PC-9 (cell line): ENCODE measurements around the gene PIK3CG.

Source experiments
- EZH2 ChIP-seq: fragments of 200-600 bp; sonication (generic); IDR thresholded peaks from 2 replicates; pipeline ENCODE4 v1.8.0; 2017; ENCODE audit warnings: antibody characterized with exemption, low read depth
- TF ChIP-seq, protein P1 (sequence below): fragments of 200-600 bp; sonication (generic); conservative IDR thresholded peaks from 2 replicates; pipeline ENCODE4 v1.6.1; 2017; ENCODE audit warnings: mixed run types, antibody characterized with exemption, mild to moderate bottlenecking, moderate library complexity

DNA sequence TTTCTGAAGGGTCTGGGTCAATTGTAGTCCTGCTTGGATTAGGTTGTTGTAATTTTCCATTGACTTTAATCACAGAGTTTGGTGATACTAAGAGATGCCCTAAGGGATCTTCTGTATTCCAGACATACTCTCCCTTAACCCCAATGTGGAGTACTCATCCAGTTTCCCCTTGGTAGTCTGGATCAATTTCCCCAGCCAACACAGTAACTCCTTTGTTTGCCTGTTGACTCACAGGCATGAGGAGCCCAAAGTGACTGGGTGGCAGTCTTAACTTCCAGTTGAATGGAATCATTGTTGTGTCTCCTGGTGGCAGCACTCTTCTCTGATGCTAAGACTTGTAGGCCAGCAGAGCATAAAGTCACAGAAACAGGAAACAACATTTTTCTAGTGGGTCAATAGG, 41.5 kb upstream of the PIK3CG start:
- TF ChIP-seq, protein P1, sequence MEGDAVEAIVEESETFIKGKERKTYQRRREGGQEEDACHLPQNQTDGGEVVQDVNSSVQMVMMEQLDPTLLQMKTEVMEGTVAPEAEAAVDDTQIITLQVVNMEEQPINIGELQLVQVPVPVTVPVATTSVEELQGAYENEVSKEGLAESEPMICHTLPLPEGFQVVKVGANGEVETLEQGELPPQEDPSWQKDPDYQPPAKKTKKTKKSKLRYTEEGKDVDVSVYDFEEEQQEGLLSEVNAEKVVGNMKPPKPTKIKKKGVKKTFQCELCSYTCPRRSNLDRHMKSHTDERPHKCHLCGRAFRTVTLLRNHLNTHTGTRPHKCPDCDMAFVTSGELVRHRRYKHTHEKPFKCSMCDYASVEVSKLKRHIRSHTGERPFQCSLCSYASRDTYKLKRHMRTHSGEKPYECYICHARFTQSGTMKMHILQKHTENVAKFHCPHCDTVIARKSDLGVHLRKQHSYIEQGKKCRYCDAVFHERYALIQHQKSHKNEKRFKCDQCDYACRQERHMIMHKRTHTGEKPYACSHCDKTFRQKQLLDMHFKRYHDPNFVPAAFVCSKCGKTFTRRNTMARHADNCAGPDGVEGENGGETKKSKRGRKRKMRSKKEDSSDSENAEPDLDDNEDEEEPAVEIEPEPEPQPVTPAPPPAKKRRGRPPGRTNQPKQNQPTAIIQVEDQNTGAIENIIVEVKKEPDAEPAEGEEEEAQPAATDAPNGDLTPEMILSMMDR = no peak
- no peak for TF ChIP-seq EZH2
